Keratinocyte (primary cell): ENCODE measurements around the gene CCL17. TPM values are rescaled to one million over a fixed set of nuclear protein-coding genes. Genes with fewer than 3 reads are reported as not detected.

Source experiments
- DNase-seq: peaks from one replicate; pipeline ENCODE4 v3.0.0-alpha.2; 2011; ENCODE audit warnings: low read depth, missing footprints, low spot score
- FAIRE-seq: peaks from 2 replicates; lab custom pipeline; 2011; peaks lifted over from hg19 to GRCh38; lab: Jason Lieb, UNC
- H2AFZ ChIP-seq: 2 replicates; pipeline ENCODE4 v1.6.0; 2012; ENCODE audit warnings: low read length, control low read depth, inconsistent platforms; ENCODE audit not compliant: control insufficient read depth
- H3K27ac ChIP-seq: 2 replicates; pipeline ENCODE4 v1.5.1; 2011; ENCODE audit warnings: low read length; ENCODE audit not compliant: control insufficient read depth, insufficient read depth
- H3K27me3 ChIP-seq: 3 replicates; pipeline ENCODE4 v1.6.0; 2011; ENCODE audit warnings: low read length; ENCODE audit not compliant: control insufficient read depth, insufficient read depth; ENCODE audit errors: extremely low read depth
- H3K36me3 ChIP-seq, 2 experiments: 2 replicates in 1 of 2; 3 replicates in 1 of 2; pipeline ENCODE4 v1.5.1; 2011; ENCODE audit warnings: low read length in 2 of 2, mild to moderate bottlenecking in 1 of 2; ENCODE audit not compliant: control insufficient read depth in 2 of 2, insufficient read depth in 2 of 2; ENCODE audit errors: extremely low read depth in 1 of 2
- H3K4me1 ChIP-seq: 3 replicates; pipeline ENCODE4 v1.5.1; 2011; ENCODE audit warnings: low read length; ENCODE audit not compliant: control insufficient read depth, insufficient read depth; ENCODE audit errors: extremely low read depth
- H3K4me2 ChIP-seq: 3 replicates; pipeline ENCODE4 v1.6.0; 2011; ENCODE audit warnings: low read depth, low read length; ENCODE audit not compliant: control insufficient read depth, insufficient read depth; ENCODE audit errors: extremely low read depth
- H3K4me3 ChIP-seq, 3 experiments: fragments of 200-600 bp in 1 of 3; sonication (generic) in 1 of 3; 2 replicates in 2 of 3; 3 replicates in 1 of 3; pipeline ENCODE4 v1.5.1; 2011 to 2016; ENCODE audit warnings: low read length in 3 of 3, mild to moderate bottlenecking in 3 of 3, control low read depth in 2 of 3, inconsistent platforms in 1 of 3, low read depth in 1 of 3, mixed read lengths in 1 of 3, mixed run types in 1 of 3, moderate library complexity in 1 of 3; ENCODE audit not compliant: control insufficient read depth in 2 of 3, insufficient read depth in 2 of 3; ENCODE audit errors: extremely low read depth in 1 of 3
- H3K79me2 ChIP-seq: 2 replicates; pipeline ENCODE4 v1.6.0; 2012; ENCODE audit warnings: low read length; ENCODE audit not compliant: control insufficient read depth, insufficient read depth
- H3K9ac ChIP-seq: 3 replicates; pipeline ENCODE4 v1.6.0; 2011; ENCODE audit warnings: low read length; ENCODE audit not compliant: control insufficient read depth, insufficient read depth; ENCODE audit errors: extremely low read depth
- H3K9me1 ChIP-seq: 3 replicates; pipeline ENCODE4 v1.6.0; 2011; ENCODE audit warnings: low read length; ENCODE audit not compliant: control insufficient read depth, insufficient read depth; ENCODE audit errors: extremely low read depth
- H3K9me3 ChIP-seq: 2 replicates; pipeline ENCODE4 v1.5.1; 2012; ENCODE audit warnings: low read depth, low read length; ENCODE audit not compliant: control insufficient read depth
- H4K20me1 ChIP-seq: 3 replicates; pipeline ENCODE4 v1.6.0; 2011; ENCODE audit warnings: low read length; ENCODE audit not compliant: control insufficient read depth, insufficient read depth; ENCODE audit errors: extremely low read depth
- CTCF ChIP-seq, 3 experiments: IDR thresholded peaks in 1 of 3; conservative IDR thresholded peaks in 1 of 3; optimal IDR thresholded peaks in 1 of 3; 2 replicates in 2 of 3; 3 replicates in 1 of 3; pipeline versions ENCODE3 to v1.5.1; 2011; ENCODE audit warnings: low read length in 3 of 3, mild to moderate bottlenecking in 3 of 3, moderate library complexity in 2 of 3, control low read depth in 1 of 3, inconsistent platforms in 1 of 3; ENCODE audit not compliant: insufficient read depth in 2 of 3; ENCODE audit errors: extremely low read depth in 1 of 3
- EZH2 ChIP-seq: IDR thresholded peaks from one replicate; pipeline ENCODE4 v1.6.1; 2012; ENCODE audit warnings: inconsistent platforms, mild to moderate bottlenecking, low read length, moderate library complexity
- dilution Hi-C: fragments of 300-500 bp; cut with MboI; formaldehyde crosslinking; loops from one replicate; pipeline ENCODE4 v1.7.0; 2020; ENCODE audit warnings: low sequenced_read_pairs; ENCODE audit not compliant: extremely low pct_ligation_motif_present
- polyA plus RNA-seq, 5 experiments: library from polyadenylated mRNA; depleted of rRNA in 3 of 5; stranded (reverse) in 3 of 5; stranded (forward) in 1 of 5; unstranded in 1 of 5; fragments of >200 nt; gene quantifications; 1 replicate in 1 of 5; 2 replicates in 3 of 5; 3 replicates in 1 of 5; pipeline versions ENCODE4 v1.2.1 to v1.2.3, GENCODE V29; 2011 to 2012; ENCODE audit warnings: missing spikeins in 2 of 5, low read depth in 1 of 5, low replicate concordance in 1 of 5

Gene CCL17
- polyA plus RNA-seq, 1 donor (not counting 4 experiments of a cell fraction or from before 2014, with no cell fraction given) = not detected

GRCh38 chr16:57405097-57405496, 530 bp downstream of the CCL17 start:
- no peak for DNase-seq
- no peak for TF ChIP-seq EZH2
- no peak for TF ChIP-seq CTCF (optimal IDR thresholded peaks at IDR 0.05 in 1 of 3, IDR thresholded peaks at IDR 0.05 in 1 of 3, conservative IDR thresholded peaks at IDR 0.05 in 1 of 3; ENCODE audit: extremely low read depth in 1 of 3, insufficient read depth in 2 of 3, low read length in 3 of 3)
- peaks cover 14% of the 10 kb centered on the region for H3K27me3 ChIP-seq
- H3K4me3 ChIP-seq = no peak overlapping the region
- H3K79me2 ChIP-seq = no peaks in the 10 kb centered on the region
- dilution Hi-C loops = no loop called here
- no peak for FAIRE-seq
- H3K9me1 ChIP-seq = no peaks in the 10 kb centered on the region
- peaks cover 1% of the 10 kb centered on the region for H3K9me3 ChIP-seq
- H3K9ac ChIP-seq = no peak overlapping the region
- H3K4me1 ChIP-seq = peaks cover 6% of the 10 kb centered on the region
- H3K4me2 ChIP-seq = no peak overlapping the region
- H3K36me3 ChIP-seq = no peaks in the 10 kb centered on the region
- H4K20me1 ChIP-seq = no peaks in the 10 kb centered on the region
- H3K27ac ChIP-seq = no peak overlapping the region
- no peak overlapping the region for H2AFZ ChIP-seq

- H2AFZ ChIP-seq = no peak overlapping the region
- no peak overlapping the region for H3K4me2 ChIP-seq
- H3K79me2 ChIP-seq = no peaks in the 10 kb centered on the region
- no peak overlapping the region for H3K4me3 ChIP-seq
- H3K36me3 ChIP-seq = no peaks in the 10 kb centered on the region
- no peak for TF ChIP-seq EZH2
- no peak for TF ChIP-seq CTCF (optimal IDR thresholded peaks at IDR 0.05 in 1 of 3, IDR thresholded peaks at IDR 0.05 in 1 of 3, conservative IDR thresholded peaks at IDR 0.05 in 1 of 3; ENCODE audit: extremely low read depth in 1 of 3, insufficient read depth in 2 of 3, low read length in 3 of 3)
- H3K4me1 ChIP-seq = peaks cover 11% of the 10 kb centered on the region
- no peak overlapping the region for H3K9ac ChIP-seq
- dilution Hi-C loops = no loop called here
- peaks cover 1% of the 10 kb centered on the region for H3K9me3 ChIP-seq
- FAIRE-seq (no peak), DNase-seq (no peak)
- peaks cover 21% of the 10 kb centered on the region for H3K27me3 ChIP-seq
- H3K27ac ChIP-seq = no peak overlapping the region
- no peaks in the 10 kb centered on the region for H4K20me1 ChIP-seq
- no peaks in the 10 kb centered on the region for H3K9me1 ChIP-seq
These were observed 2.3 kb downstream of the CCL17 start for GRCh38 chr16:57406881-57407280.
